HG03097 (cell line): ENCODE data around the gene C1QL4.
A peak's percentile ranks its signal among the peaks of the same experiment; 100 is the strongest.
"Not testable (repeated sequence)": the region's sequence is repeated elsewhere in the genome, so short reads cannot be mapped to it uniquely, and the experiment has no call there.

Source experiments
- ATAC-seq: cut with Tn5 transposase; IDR thresholded peaks from one replicate; pipeline ENCODE4 v1.9.1; 2021; ENCODE audit not compliant: unreplicated experiment, low FRiP score

C1QL4 gene

GRCh38 chr12:49334681-49335080, 2.3 kb downstream of the C1QL4 start:
- ATAC-seq, result no peak

GRCh38 chr12:49334226-49334625, 2.8 kb downstream of the C1QL4 start:
- ATAC-seq, result no peak

DNA sequence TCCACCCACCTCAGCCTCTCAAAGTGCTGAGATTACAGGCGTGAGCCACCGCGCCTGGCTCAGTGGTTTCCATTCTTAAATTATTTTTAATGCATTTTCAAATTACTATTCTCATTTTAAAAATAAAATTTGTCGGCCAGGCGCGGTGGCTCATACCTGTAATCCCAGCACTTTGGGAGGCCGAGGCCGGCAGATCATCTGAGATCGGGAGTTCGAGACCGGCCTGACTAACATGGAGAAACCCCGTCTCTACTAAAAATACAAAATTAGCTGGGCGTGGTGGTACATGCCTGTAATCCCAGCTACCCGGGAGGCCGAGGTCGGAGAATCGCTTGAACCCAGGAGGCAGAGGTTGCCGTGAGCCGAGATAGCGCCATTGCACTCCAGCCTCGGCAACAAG, 3.2 kb downstream of the C1QL4 start:
- ATAC-seq, result not testable (repeated sequence)

- ATAC-seq, result no peak
These were observed 4.1 kb downstream of the C1QL4 start for GRCh38 chr12:49332891-49333371.

GRCh38 chr12:49332441-49332861, 4.5 kb downstream of the C1QL4 start:
- no peak for ATAC-seq

- ATAC-seq, result no peak
These were observed 5.4 kb downstream of the C1QL4 start for GRCh38 chr12:49331380-49332222.

DNA sequence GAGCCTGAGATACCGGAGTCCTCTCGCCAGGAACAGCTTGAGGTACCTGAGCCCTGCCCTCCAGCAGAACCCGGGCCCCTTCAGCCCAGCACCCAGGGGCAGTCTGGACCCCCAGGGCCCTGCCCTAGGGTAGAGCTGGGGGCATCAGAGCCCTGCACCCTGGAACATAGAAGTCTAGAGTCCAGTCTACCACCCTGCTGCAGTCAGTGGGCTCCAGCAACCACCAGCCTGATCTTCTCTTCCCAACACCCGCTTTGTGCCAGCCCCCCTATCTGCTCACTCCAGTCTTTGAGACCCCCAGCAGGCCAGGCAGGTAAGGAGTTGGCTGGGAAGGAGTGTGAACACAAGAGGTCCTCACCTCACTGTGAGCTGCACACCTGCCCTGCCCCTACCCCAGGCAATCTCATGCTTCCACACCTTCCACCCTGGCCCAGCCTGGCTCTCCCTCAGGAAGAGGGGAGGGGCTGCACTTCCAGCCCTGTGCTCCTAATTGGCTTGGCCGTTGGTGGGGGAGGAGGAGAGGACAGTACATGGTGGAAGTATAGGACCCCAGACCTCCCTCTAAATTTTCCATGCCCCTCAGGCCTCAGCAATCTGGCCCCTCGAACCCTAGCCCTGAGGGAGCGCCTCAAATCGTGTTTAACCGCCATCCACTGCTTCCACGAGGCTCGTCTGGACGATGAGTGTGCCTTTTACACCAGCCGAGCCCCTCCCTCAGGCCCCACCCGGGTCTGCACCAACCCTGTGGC, 6.2 kb downstream of the C1QL4 start:
- ATAC-seq, result no peak

GRCh38 chr12:49330032-49330619, 6.9 kb downstream of the C1QL4 start:
- no peak for ATAC-seq

- no peak for ATAC-seq
These were observed 8.2 kb downstream of the C1QL4 start for GRCh38 chr12:49328816-49329215.

DNA sequence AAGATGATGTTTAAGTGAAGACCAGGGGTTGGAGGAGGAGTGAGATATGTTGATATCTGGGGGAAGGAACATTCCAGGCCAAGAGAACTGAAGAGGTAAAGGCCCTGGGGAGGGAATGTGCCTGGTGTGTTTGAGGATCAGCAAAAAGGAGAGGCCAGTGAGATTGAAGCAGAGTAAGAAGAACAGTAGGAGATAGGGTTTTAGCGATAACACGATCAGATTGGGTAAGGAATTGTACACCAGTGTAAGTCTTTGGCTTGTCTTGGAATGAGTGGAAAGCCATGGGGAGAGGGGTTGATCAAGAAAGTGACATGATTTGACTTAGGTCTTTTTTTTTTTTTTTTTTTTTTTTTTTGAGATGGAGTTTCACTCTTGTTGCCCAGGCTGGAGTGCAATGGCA, 9.1 kb downstream of the C1QL4 start:
- no peak for ATAC-seq

- no peak for ATAC-seq
These were observed 9.6 kb downstream of the C1QL4 start for GRCh38 chr12:49327368-49327767.

GRCh38 chr12:49325606-49326005, 11.4 kb downstream of the C1QL4 start:
- no peak for ATAC-seq

DNA sequence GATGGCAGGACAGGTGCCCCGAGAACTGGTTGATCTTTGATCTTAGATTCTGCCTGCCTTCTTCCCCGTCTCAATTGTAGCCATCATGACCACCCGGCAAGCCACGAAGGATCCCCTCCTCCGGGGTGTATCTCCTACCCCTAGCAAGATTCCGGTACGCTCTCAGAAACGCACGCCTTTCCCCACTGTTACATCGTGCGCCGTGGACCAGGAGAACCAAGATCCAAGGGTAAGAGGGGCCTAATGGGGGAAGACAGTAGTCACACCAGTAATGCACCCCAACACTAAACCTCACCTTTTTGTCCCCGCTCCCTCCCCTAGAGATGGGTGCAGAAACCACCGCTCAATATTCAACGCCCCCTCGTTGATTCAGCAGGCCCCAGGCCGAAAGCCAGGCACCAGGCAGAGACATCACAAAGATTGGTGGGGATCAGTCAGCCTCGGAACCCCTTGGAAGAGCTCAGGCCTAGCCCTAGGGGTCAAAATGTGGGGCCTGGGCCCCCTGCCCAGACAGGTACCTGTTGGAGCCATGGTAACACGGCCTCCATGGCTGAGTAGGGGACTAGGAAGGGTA, 13.4 kb downstream of the C1QL4 start:
- no peak for ATAC-seq

GRCh38 chr12:49322708-49323523, 14.1 kb downstream of the C1QL4 start, which contains the start of gene TROAP:
TROAP (plus strand) TSS chr12:49323255; CDS start chr12:49323609, 354 bp downstream.
- peak; percentile 96 for ATAC-seq

GRCh38 chr12:49322367-49322707, 14.7 kb downstream of the C1QL4 start:
- no peak for ATAC-seq

- not testable (repeated sequence) for ATAC-seq
These were observed 16.4 kb downstream of the C1QL4 start for GRCh38 chr12:49320411-49321103.

DNA sequence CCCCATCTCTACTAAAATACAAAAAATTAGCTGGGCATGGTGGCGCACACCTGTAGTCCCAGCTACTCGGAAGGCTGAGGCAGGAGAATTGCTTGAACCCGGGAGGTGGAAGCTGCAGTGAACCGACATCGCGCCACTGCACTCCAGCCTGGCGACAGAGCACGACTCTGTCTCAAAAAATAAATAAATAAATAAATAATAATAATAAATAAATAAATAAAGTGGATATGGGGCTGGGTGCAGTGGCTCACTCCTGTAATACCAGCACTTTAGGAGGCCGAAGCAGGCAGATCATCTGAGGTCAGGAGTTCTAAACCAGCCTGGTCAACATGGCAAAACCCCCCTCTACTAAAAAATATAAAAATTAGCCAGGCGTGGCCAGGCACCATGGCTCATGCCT, 19.9 kb downstream of the C1QL4 start:
- not testable (repeated sequence) for ATAC-seq

DNA sequence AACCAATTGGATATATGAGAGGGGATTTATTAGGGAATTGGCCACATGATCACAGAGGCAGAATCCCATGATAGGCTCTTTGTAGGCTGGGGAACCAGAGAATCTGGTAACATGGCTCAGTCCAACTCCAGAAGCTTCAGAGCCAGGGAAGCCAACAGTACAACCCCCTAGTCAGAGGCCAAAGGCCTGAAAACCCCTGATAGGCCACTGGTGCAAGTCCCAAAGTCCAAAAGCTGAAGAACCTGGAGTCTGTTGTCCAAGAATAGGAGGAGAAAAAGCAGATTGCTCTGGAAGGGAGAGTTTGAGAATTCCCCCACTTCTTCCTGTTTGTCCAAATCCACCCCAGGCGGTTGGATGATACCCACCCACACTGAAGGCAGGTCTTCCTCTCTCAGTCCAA, 22.2 kb downstream of the C1QL4 start:
- ATAC-seq, result no peak

GRCh38 chr12:49310451-49311000, 26.5 kb downstream of the C1QL4 start:
- ATAC-seq, result not testable (repeated sequence)
